ENCODE measurements around the gene PDE8B. TPM values are rescaled to one million over a fixed set of nuclear protein-coding genes. Genes with fewer than 3 reads are reported as not detected.
"Not testable (repeated sequence)": the region's sequence is repeated elsewhere in the genome, so short reads cannot be mapped to it uniquely, and the experiment has no call there.

PDE8B gene
- total RNA-seq, 2 donors from 2014 or later, result 0.10 TPM; not detected in 1

GRCh38 chr5:77444356-77444755 is 233.9 kb downstream of the PDE8B start:
- DNase-seq (ENCODE audit: low spot score in 2 of 2) (no peak), ATAC-seq (no peak)
- Mint-ChIP-seq H3K27ac (no peak overlapping the region), H3K9me3 (peaks cover 0 to 6% of the 10 kb centered on the region in 2 donors), H3K36me3 (peaks cover 12 to 23% of the 10 kb centered on the region in 2 donors)

DNA sequence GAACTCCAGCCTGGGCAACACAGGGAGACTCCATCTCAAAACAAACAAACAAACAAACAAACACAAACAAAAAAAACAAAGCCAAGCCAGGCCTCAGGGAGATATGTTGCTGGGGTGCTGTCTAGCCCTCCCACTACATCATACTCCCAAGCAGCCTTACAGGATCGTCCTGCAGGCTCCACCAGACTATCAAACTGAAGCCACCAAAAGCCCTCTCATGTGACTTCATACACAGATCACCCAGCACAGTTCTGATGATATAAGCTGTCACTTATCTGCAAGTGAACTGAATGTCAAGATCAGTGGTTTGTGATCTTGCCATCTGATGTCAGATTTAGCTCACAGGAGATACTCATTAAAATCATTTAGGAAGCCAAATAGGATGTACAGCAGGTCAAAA is 238.4 kb downstream of the PDE8B start:
- peaks cover 0 to 6% of the 10 kb centered on the region in 2 donors for H3K9me3 Mint-ChIP-seq
- ATAC-seq (no peak), DNase-seq (ENCODE audit: low spot score in 2 of 2) (no peak)
- peaks cover 16 to 25% of the 10 kb centered on the region in 2 donors for H3K36me3 Mint-ChIP-seq
- H3K27ac Mint-ChIP-seq, result no peak overlapping the region

GRCh38 chr5:77449277-77449676 is 238.8 kb downstream of the PDE8B start:
- Mint-ChIP-seq H3K36me3 (peaks cover 16 to 25% of the 10 kb centered on the region in 2 donors), H3K9me3 (peaks cover 0 to 6% of the 10 kb centered on the region in 2 donors), H3K27ac (no peak overlapping the region)
- no peak for ATAC-seq
- no peak for DNase-seq (ENCODE audit: low spot score in 2 of 2)

DNA sequence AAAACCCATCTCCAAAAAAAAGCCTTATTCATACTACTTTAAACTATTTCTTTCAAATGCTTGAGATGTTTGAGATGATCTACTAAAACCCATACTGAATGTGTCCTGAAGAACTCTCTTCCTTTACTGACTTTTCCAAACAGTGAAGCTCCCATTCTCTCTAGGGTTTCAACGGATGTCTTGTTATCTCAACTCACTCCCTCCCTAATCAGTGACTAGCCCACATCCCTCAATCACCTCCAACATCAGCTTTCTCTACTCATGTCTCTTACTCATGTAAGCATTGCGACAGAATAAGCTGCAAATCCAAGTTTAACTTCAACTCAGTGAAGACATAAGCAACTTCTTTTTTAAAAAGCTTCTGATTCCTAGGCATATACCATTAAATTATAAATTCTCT is 239.5 kb downstream of the PDE8B start:
- DNase-seq (ENCODE audit: low spot score in 2 of 2) (no peak), ATAC-seq (no peak)
- Mint-ChIP-seq H3K9me3 (peaks cover 0 to 6% of the 10 kb centered on the region in 2 donors), H3K36me3 (peaks cover 16 to 25% of the 10 kb centered on the region in 2 donors), H3K27ac (no peak overlapping the region)

DNA sequence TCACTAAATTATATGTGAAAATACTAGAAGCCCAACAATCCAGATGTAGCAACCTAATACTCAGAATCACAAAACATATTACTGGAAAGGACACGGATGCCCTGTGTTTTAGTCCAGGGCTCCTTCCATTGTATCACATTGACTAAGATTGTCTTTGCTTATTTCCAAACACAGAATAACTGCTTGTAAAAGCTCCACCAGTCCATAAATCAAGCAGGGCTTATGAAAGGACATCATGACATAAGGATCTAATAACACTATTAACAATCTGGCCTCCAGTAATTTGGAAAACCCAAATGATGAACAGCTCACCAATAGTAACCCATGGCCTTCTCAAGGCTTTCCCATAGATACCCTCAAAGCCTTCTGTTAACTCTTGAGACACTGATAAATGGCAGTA is 241.9 kb downstream of the PDE8B start:
- Mint-ChIP-seq H3K27ac (no peak overlapping the region), H3K36me3 (peaks cover 11 to 15% of the 10 kb centered on the region in 2 donors), H3K9me3 (peaks cover 0 to 2% of the 10 kb centered on the region in 2 donors)
- ATAC-seq (no peak), DNase-seq (ENCODE audit: low spot score in 2 of 2) (no peak)

DNA sequence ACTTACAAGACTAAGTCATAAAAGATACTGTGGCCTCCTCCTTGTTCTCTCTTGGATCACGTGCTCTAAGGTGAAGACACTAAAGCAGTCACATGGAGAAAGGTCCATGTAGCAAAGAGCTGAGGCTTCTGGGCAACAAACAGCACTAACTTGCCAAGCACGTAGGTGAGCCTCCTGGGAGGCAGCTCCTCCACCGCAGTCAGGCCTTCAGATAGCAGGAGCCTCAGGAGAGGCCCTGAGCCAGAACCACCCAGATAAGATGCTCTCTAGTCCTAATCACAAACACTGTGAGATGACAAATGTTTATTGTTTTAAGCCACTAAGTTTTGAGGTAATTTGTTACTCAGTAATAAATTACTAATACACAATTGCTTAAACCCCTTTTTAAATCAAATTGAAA is 243.6 kb downstream of the PDE8B start:
- Mint-ChIP-seq H3K36me3 (peaks cover 4 to 6% of the 10 kb centered on the region in 2 donors), H3K9me3 (no peaks in the 10 kb centered on the region), H3K27ac (no peak overlapping the region)
- ATAC-seq (peak in 1 of 2 donors; percentile 30), DNase-seq (ENCODE audit: low spot score in 2 of 2) (no peak)

DNA sequence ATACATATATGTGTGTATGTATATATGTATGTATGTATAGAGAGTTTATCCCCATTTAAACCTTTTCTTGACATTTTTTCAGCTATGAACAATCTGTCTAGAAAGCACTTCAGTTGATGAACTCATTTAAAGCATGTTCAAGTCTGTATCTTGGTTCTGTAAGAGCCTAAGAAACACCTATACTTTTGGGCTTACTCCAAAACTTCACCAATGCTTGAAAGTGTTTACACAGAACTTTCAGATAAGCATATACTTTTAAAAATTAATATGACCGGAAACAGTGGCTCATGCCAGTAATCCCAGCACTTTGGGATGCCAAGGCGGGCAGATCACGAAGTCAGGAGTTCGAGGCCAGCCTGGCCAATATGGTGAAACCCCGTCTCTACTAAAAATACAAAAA is 250.8 kb downstream of the PDE8B start:
- no peaks in the 10 kb centered on the region for H3K36me3 Mint-ChIP-seq
- ATAC-seq, result no peak
- no peaks in the 10 kb centered on the region for H3K9me3 Mint-ChIP-seq
- DNase-seq (ENCODE audit: low spot score in 2 of 2), result no peak
- no peak overlapping the region for H3K27ac Mint-ChIP-seq

DNA sequence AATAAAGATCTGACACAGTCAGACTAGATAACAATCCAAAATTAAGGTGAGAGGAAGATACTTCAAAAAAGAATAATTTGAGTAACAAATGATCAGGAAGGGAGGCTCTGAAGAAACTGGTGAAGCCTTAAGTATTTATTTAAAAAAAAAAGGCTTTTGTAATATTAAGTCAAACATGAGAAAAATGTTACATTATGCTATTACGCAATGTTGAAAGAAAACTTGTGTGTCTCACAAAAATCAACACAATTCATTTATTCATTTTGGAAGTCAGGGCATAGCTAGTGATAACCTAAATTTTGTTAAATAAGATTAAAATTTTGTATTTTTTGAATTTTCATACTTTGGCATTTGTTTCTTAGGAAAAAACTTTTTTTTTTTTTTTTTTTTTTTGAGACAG is 253.4 kb downstream of the PDE8B start:
- DNase-seq (ENCODE audit: low spot score in 2 of 2) (no peak), ATAC-seq (no peak)
- Mint-ChIP-seq H3K27ac (no peak overlapping the region), H3K36me3 (peaks cover 0 to 10% of the 10 kb centered on the region in 2 donors), H3K9me3 (no peaks in the 10 kb centered on the region)

- not testable (repeated sequence) for ATAC-seq; H3K27ac Mint-ChIP-seq; DNase-seq (ENCODE audit: low spot score in 2 of 2); H3K9me3 Mint-ChIP-seq
- H3K36me3 Mint-ChIP-seq, result peaks cover 19 to 40% of the 10 kb centered on the region in 2 donors
Observed at GRCh38 chr5:77468875-77469274, 258.4 kb downstream of the PDE8B start.

GRCh38 chr5:77475041-77475440 is 264.6 kb downstream of the PDE8B start:
- H3K27ac Mint-ChIP-seq; DNase-seq (ENCODE audit: low spot score in 2 of 2); ATAC-seq; H3K9me3 Mint-ChIP-seq: not testable (repeated sequence)
- H3K36me3 Mint-ChIP-seq, result peaks cover 22 to 30% of the 10 kb centered on the region in 2 donors

Other genes starting within 250 kb of the PDE8B start
- gene AGGF1, start 180.3 kb upstream of the PDE8B start, total RNA-seq, result 10 to 100 TPM; 19.6 to 25.6 TPM
- 1 to 10 TPM in 1 of 2 donors, under 1 TPM in 1; 0.20 to 2.0 TPM for gene ZBED3, start 123.4 kb upstream of the PDE8B start, total RNA-seq

Data from activated naive CD4-positive, alpha-beta T cell treated with anti-CD3 and anti-CD28 coated beads, Interleukin-2, amount 50 U/mL, for 72 hours (primary cell).